Endodermal cell (in vitro differentiated cells): ENCODE measurements around the gene ITGA2. TPM values are rescaled to one million over a fixed set of nuclear protein-coding genes. Genes with fewer than 3 reads are reported as not detected.

Experiments used
- DNase-seq: peaks from one replicate; pipeline ENCODE4 v3.0.0-alpha.2; 2017
- H3K27ac ChIP-seq: 2 replicates; pipeline ENCODE4 v1.5.1; 2013; ENCODE audit warnings: mild to moderate bottlenecking, low read depth, low read length, moderate library complexity
- H3K27me3 ChIP-seq: 2 replicates; pipeline ENCODE4 v1.6.1; 2013; ENCODE audit warnings: mild to moderate bottlenecking, low read length, moderate library complexity; ENCODE audit not compliant: insufficient read depth, control insufficient read depth, poor library complexity, severe bottlenecking
- H3K36me3 ChIP-seq: 2 replicates; pipeline ENCODE4 v1.7.0; 2013; ENCODE audit warnings: mild to moderate bottlenecking, low read length, moderate library complexity; ENCODE audit not compliant: control insufficient read depth, insufficient read depth
- H3K4me1 ChIP-seq: one replicate; pipeline ENCODE4 v1.7.0; 2013; ENCODE audit warnings: low read length; ENCODE audit not compliant: control insufficient read depth, insufficient read depth
- H3K4me3 ChIP-seq: 2 replicates; pipeline ENCODE4 v1.5.1; 2013; ENCODE audit warnings: mild to moderate bottlenecking, low read length, moderate library complexity
- H3K9ac ChIP-seq: 2 replicates; pipeline ENCODE4 v1.6.1; 2013; ENCODE audit warnings: mild to moderate bottlenecking, low read length, moderate library complexity; ENCODE audit not compliant: poor library complexity, severe bottlenecking; ENCODE audit errors: extremely low read depth
- H3K9me3 ChIP-seq: 2 replicates; pipeline ENCODE4 v1.6.1; 2013; ENCODE audit warnings: mild to moderate bottlenecking, low read length, moderate library complexity; ENCODE audit not compliant: control insufficient read depth
- H3K27ac Mint-ChIP-seq: 2 replicates; pipeline ENCODE4 v1.8.0; 2020; ENCODE audit warnings: mixed read lengths
- H3K27me3 Mint-ChIP-seq: 2 replicates; pipeline ENCODE4 v1.8.0; 2021; ENCODE audit warnings: mild to moderate bottlenecking, mixed read lengths; ENCODE audit not compliant: insufficient read depth
- H3K36me3 Mint-ChIP-seq: 2 replicates; pipeline ENCODE4 v1.8.0; 2020; ENCODE audit warnings: low read depth, mixed read lengths
- H3K4me1 Mint-ChIP-seq: 2 replicates; pipeline ENCODE4 v1.8.0; 2020; ENCODE audit warnings: mixed read lengths
- H3K4me3 Mint-ChIP-seq: 2 replicates; pipeline ENCODE4 v1.8.0; 2020; ENCODE audit warnings: mild to moderate bottlenecking, moderate library complexity, mixed read lengths
- H3K9me3 Mint-ChIP-seq: 2 replicates; pipeline ENCODE4 v1.8.0; 2020; ENCODE audit warnings: mild to moderate bottlenecking, mixed read lengths
- CTCF ChIP-seq: fragments of 200-600 bp; sonication (generic); conservative IDR thresholded peaks from 2 replicates; pipeline ENCODE4 v1.5.0; 2021; ENCODE audit warnings: antibody characterized with exemption, mild to moderate bottlenecking
- WGBS, 2 experiments: methylation state at CpG; one replicate each; pipeline versions ENCODE4 v1.1.5 to v1.1.7; 2013; ENCODE audit warnings: missing lambda C conversion rate in 2 of 2, mixed read lengths in 1 of 2; ENCODE audit not compliant: insufficient coverage in 1 of 2, insufficient read length in 1 of 2; 5-methylcytosine and 5-hydroxymethylcytosine counted together
- total RNA-seq, 2 donors: library from RNA; stranded (reverse); fragmentation: NEBNext Ultra II Directional in 1 of 2; extraction: Animal tissue kit (Norgen Biotek cat#: 25700) in 1 of 2; gene quantifications; 2 replicates in 1 of 2; 3 replicates in 1 of 2; pipeline ENCODE4 v1.2.1, GENCODE V29; 2021

ITGA2 gene
- total RNA-seq, 2 donors from 2014 or later, result 1.3 to 4.0 TPM

- 95 to 100% methylated on average over 1 of the region's 1 CpG for WGBS, 2 experiments
- H3K4me1 Mint-ChIP-seq, result peaks cover 2% of the 10 kb centered on the region
- H3K36me3 Mint-ChIP-seq, result no peaks in the 10 kb centered on the region
- Histone ChIP-seq H3K27ac (no peak overlapping the region), H3K27me3 (peaks cover 12% of the 10 kb centered on the region), H3K4me1 (no peaks in the 10 kb centered on the region), H3K36me3 (no peaks in the 10 kb centered on the region), H3K4me3 (no peak overlapping the region), H3K9ac (no peak overlapping the region), H3K9me3 (no peaks in the 10 kb centered on the region)
- no peak overlapping the region for H3K4me3 Mint-ChIP-seq
- DNase-seq, result no peak
- H3K27ac Mint-ChIP-seq, result no peak overlapping the region
- no peak for TF ChIP-seq CTCF
- no peaks in the 10 kb centered on the region for H3K9me3 Mint-ChIP-seq
- H3K27me3 Mint-ChIP-seq, result peaks cover 10% of the 10 kb centered on the region
These were observed 5.9 kb downstream of the ITGA2 start for GRCh38 chr5:52995095-52995494.

- H3K9me3 Mint-ChIP-seq, result no peaks in the 10 kb centered on the region
These were observed 6.8 kb downstream of the ITGA2 start for GRCh38 chr5:52995914-52996313.

GRCh38 chr5:52996979-52997378 lies 7.8 kb downstream of the ITGA2 start:
- Mint-ChIP-seq H3K4me1 (no peaks in the 10 kb centered on the region), H3K36me3 (no peaks in the 10 kb centered on the region), H3K27ac (no peak overlapping the region), H3K4me3 (no peak overlapping the region), H3K9me3 (no peaks in the 10 kb centered on the region), H3K27me3 (no peaks in the 10 kb centered on the region)
- Histone ChIP-seq H3K27me3 (no peaks in the 10 kb centered on the region), H3K9ac (no peak overlapping the region), H3K36me3 (no peaks in the 10 kb centered on the region), H3K9me3 (no peaks in the 10 kb centered on the region), H3K4me3 (no peak overlapping the region), H3K27ac (peak overlapping the region; percentile 77), H3K4me1 (no peaks in the 10 kb centered on the region)
- DNase-seq, result no peak
- TF ChIP-seq CTCF, result no peak
- 93% methylated on average over 1 of the region's 1 CpG; no CpG with 5 or more reads in 1 of the 2 experiments for WGBS, 2 experiments

More at GRCh38 chr5:52995914-52996313, 6.8 kb downstream of the ITGA2 start:
- Mint-ChIP-seq H3K36me3 (no peaks in the 10 kb centered on the region), H3K4me1 (no peaks in the 10 kb centered on the region), H3K27ac (no peak overlapping the region), H3K4me3 (no peak overlapping the region), H3K27me3 (peaks cover 2% of the 10 kb centered on the region)
- no peak for DNase-seq
- no peaks in the 10 kb centered on the region for H3K4me1 ChIP-seq
- no peak overlapping the region for H3K4me3 ChIP-seq
- no peaks in the 10 kb centered on the region for H3K9me3 ChIP-seq
- no peak overlapping the region for H3K27ac ChIP-seq
- WGBS, 2 experiments, result 93 to 94% methylated on average over 1 of the region's 1 CpG
- H3K36me3 ChIP-seq, result no peaks in the 10 kb centered on the region
- no peak overlapping the region for H3K9ac ChIP-seq
- no peak for TF ChIP-seq CTCF
- H3K27me3 ChIP-seq, result peaks cover 4% of the 10 kb centered on the region
